Endothelial cell of umbilical vein (primary cell): ENCODE measurements around the gene MUC22. TPM values are rescaled to one million over a fixed set of nuclear protein-coding genes. Genes with fewer than 3 reads are reported as not detected.

Source experiments
- BruUV-seq: library from RNA; stranded (reverse); fragments of 400-500 nt; replicated peaks from 2 replicates; lab custom pipeline; 2021; lab: Mats Ljungman, UMichigan
- CTCF ChIA-PET: fragments of 300-600, 350-600 bp; sonication (Branson Sonifier 250); formaldehyde crosslinking; loops from one replicate; lab custom pipeline; 2021; ENCODE audit warnings: antibody characterized with exemption, inconsistent platforms; lab: Charles Lee
- POLR2A ChIA-PET: fragments of 300-600, 350-600 bp; sonication (Branson Sonifier 250); formaldehyde crosslinking; loops from one replicate; lab custom pipeline; 2021; ENCODE audit warnings: antibody characterized with exemption, inconsistent platforms; lab: Charles Lee
- DNase-seq: peaks from one replicate; pipeline ENCODE4 v3.0.0-alpha.2; 2011; ENCODE audit warnings: low read depth, low spot score
- FAIRE-seq: peaks from 2 replicates; lab custom pipeline; 2011; peaks lifted over from hg19 to GRCh38; lab: Jason Lieb, UNC
- H2AFZ ChIP-seq: 2 replicates; pipeline ENCODE4 v1.6.0; 2012; ENCODE audit warnings: low read depth, low read length, control low read depth, inconsistent platforms
- H3K27ac ChIP-seq: 2 replicates; pipeline ENCODE4 v1.5.1; 2011; ENCODE audit warnings: low read depth, mild to moderate bottlenecking, control low read depth, low read length, moderate library complexity; ENCODE audit not compliant: insufficient read depth
- H3K27me3 ChIP-seq, 2 experiments: 2 replicates each; pipeline versions ENCODE4 v1.6.0 to v1.6.1; 2011; ENCODE audit warnings: low read length in 2 of 2, mixed read lengths in 1 of 2; ENCODE audit not compliant: control insufficient read depth in 2 of 2, insufficient read depth in 2 of 2
- H3K36me3 ChIP-seq, 2 experiments: 2 replicates in 1 of 2; 3 replicates in 1 of 2; pipeline ENCODE4 v1.5.1; 2011; ENCODE audit warnings: low read length in 2 of 2, mild to moderate bottlenecking in 1 of 2, moderate library complexity in 1 of 2; ENCODE audit not compliant: control insufficient read depth in 2 of 2, insufficient read depth in 2 of 2; ENCODE audit errors: extremely low read depth in 1 of 2
- H3K4me1 ChIP-seq: 3 replicates; pipeline ENCODE4 v1.5.1; 2011; ENCODE audit warnings: mild to moderate bottlenecking, low read length; ENCODE audit not compliant: control insufficient read depth, insufficient read depth; ENCODE audit errors: extremely low read depth
- H3K4me2 ChIP-seq: 2 replicates; pipeline ENCODE4 v1.6.1; 2011; ENCODE audit warnings: low read length, control low read depth, mixed read lengths; ENCODE audit not compliant: insufficient read depth
- H3K4me3 ChIP-seq, 3 experiments: fragments of 200-600 bp in 1 of 3; sonication (generic), shearing (Covaris generic) in 1 of 3; replicated peaks in 1 of 3; 2 replicates each; pipeline ENCODE4 v1.5.1; 2011 to 2016; ENCODE audit warnings: control low read depth in 3 of 3, low read length in 3 of 3, mild to moderate bottlenecking in 2 of 3, inconsistent platforms in 1 of 3, low read depth in 1 of 3, moderate library complexity in 1 of 3; ENCODE audit not compliant: insufficient read depth in 1 of 3
- H3K79me2 ChIP-seq: 2 replicates; pipeline ENCODE4 v1.6.0; 2012; ENCODE audit warnings: low read length, inconsistent platforms; ENCODE audit not compliant: control insufficient read depth, insufficient read depth
- H3K9ac ChIP-seq: replicated peaks from 2 replicates; pipeline ENCODE3; 2011; ENCODE audit warnings: low read length, control low read depth; ENCODE audit not compliant: insufficient read depth; ENCODE audit errors: extremely low read depth
- H3K9me1 ChIP-seq: replicated peaks from 3 replicates; pipeline ENCODE4 v1.6.0; 2011; ENCODE audit warnings: mild to moderate bottlenecking, low read length; ENCODE audit not compliant: control insufficient read depth, insufficient read depth; ENCODE audit errors: extremely low read depth
- H3K9me3 ChIP-seq: replicated peaks from 2 replicates; pipeline ENCODE4 v1.5.1; 2012; ENCODE audit warnings: low read length, inconsistent platforms; ENCODE audit not compliant: control insufficient read depth, insufficient read depth
- H4K20me1 ChIP-seq: replicated peaks from 2 replicates; pipeline ENCODE3; 2011; ENCODE audit warnings: mild to moderate bottlenecking, low read length; ENCODE audit not compliant: control insufficient read depth, insufficient read depth; ENCODE audit errors: extremely low read depth
- EZH2 ChIP-seq: IDR thresholded peaks from 2 replicates; pipeline ENCODE4 v1.6.1; 2012; ENCODE audit warnings: borderline replicate concordance, low read depth, mild to moderate bottlenecking, moderate library complexity, low read length, inconsistent platforms; ENCODE audit not compliant: severe bottlenecking
- FOS ChIP-seq: IDR thresholded peaks from 2 replicates; pipeline ENCODE4 v1.6.1; 2011; ENCODE audit warnings: mild to moderate bottlenecking, low read length, moderate library complexity, borderline replicate concordance; ENCODE audit not compliant: insufficient read depth
- GATA2 ChIP-seq: IDR thresholded peaks from 2 replicates; pipeline ENCODE4 v1.7.0; 2011; ENCODE audit warnings: low read depth, mild to moderate bottlenecking, moderate library complexity, mixed read lengths, low read length; ENCODE audit not compliant: insufficient read length, insufficient read depth
- JUN ChIP-seq: IDR thresholded peaks from 2 replicates; pipeline ENCODE4 v1.6.1; 2011; ENCODE audit warnings: borderline replicate concordance, low read depth; ENCODE audit not compliant: insufficient read length, insufficient read depth
- MYC ChIP-seq: IDR thresholded peaks from one replicate; pipeline ENCODE4 v1.6.1; 2011; ENCODE audit warnings: mild to moderate bottlenecking, low read depth, low read length
- POLR2A ChIP-seq: IDR thresholded peaks from 2 replicates; pipeline ENCODE4 v1.6.1; 2012; ENCODE audit warnings: low read depth, mild to moderate bottlenecking, control low read depth, low read length
- POLR2AphosphoS5 ChIP-seq: IDR thresholded peaks from 2 replicates; pipeline ENCODE4 v1.6.1; 2012; ENCODE audit warnings: low read depth, mild to moderate bottlenecking, control low read depth, low read length, moderate library complexity; ENCODE audit not compliant: insufficient read depth
- dilution Hi-C: fragments of 300-500 bp; cut with MboI; formaldehyde crosslinking; loops from one replicate; pipeline ENCODE4 v1.15.0; 2019; ENCODE audit warnings: low sequenced_read_pairs; ENCODE audit not compliant: extremely low pct_ligation_motif_present
- intact Hi-C: fragments of 100-400 bp; cut with micrococcal nuclease; formaldehyde crosslinking; loops from one replicate; pipeline ENCODE4 v1.10.0; 2022
- polyA plus RNA-seq, 4 experiments: library from polyadenylated mRNA; depleted of rRNA in 3 of 4; stranded (reverse) in 3 of 4; unstranded in 1 of 4; fragments of >200 nt; gene quantifications; 2 replicates each; pipeline versions ENCODE4 v1.2.1 to v1.2.3, GENCODE V29; 2011 to 2012; ENCODE audit warnings: missing spikeins in 1 of 4
- total RNA-seq: library from RNA; stranded (reverse); gene quantifications from 2 replicates; pipeline ENCODE4 v1.2.3, GENCODE V29; 2021
- TF ChIP-seq, protein P1 (sequence below), 2 donors: IDR thresholded peaks; 1 replicate in 1 of 2; 2 replicates in 1 of 2; pipeline ENCODE4 v1.5.1; 2011; ENCODE audit warnings: low read length in 2 of 2, mild to moderate bottlenecking in 2 of 2, moderate library complexity in 2 of 2, control low read depth in 1 of 2, inconsistent platforms in 1 of 2, low read depth in 1 of 2; ENCODE audit not compliant: insufficient read depth in 1 of 2; ENCODE audit errors: extremely low read depth in 1 of 2
- TF ChIP-seq, protein P2 (sequence below): IDR thresholded peaks from 2 replicates; pipeline ENCODE4 v1.6.1; 2011; ENCODE audit not compliant: insufficient read depth, insufficient read length

Gene MUC22
- total and polyA plus RNA-seq, 2 donors (not counting 3 experiments of a cell fraction or from before 2014, with no cell fraction given) = not detected

DNA sequence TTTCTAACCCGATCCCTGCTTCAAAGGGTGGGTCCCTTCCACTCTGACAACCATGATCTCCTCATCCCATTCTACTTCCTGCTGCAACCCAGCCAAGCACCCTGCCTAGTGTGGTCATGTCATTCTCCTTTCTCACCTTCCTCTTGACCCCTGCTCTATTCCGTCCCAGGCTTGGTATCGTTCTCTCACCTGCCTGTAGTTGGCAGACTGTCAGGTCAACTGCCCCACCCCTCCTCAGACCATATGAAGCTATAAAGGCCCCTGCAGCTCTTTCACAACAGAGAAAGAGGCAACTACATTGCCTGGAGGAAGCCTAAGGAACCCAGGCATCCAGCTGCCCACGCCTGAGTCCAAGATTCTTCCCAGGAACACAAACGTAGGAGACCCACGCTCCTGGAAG is 26.8 kb upstream of the MUC22 start, which contains the start of gene MUC21:
Gene MUC21 (plus strand): TSS at position 280 of the 400 bp plus-strand sequence. CDS start 241 bp downstream, outside the sequence.
- dilution Hi-C loops = no loop called here
- no TSS peak for BruUV-seq
- TF ChIP-seq, protein P1, sequence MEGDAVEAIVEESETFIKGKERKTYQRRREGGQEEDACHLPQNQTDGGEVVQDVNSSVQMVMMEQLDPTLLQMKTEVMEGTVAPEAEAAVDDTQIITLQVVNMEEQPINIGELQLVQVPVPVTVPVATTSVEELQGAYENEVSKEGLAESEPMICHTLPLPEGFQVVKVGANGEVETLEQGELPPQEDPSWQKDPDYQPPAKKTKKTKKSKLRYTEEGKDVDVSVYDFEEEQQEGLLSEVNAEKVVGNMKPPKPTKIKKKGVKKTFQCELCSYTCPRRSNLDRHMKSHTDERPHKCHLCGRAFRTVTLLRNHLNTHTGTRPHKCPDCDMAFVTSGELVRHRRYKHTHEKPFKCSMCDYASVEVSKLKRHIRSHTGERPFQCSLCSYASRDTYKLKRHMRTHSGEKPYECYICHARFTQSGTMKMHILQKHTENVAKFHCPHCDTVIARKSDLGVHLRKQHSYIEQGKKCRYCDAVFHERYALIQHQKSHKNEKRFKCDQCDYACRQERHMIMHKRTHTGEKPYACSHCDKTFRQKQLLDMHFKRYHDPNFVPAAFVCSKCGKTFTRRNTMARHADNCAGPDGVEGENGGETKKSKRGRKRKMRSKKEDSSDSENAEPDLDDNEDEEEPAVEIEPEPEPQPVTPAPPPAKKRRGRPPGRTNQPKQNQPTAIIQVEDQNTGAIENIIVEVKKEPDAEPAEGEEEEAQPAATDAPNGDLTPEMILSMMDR (IDR thresholded peaks at IDR 0.05; ENCODE audit: extremely low read depth in 1 of 2, insufficient read depth in 1 of 2, low read depth in 1 of 2, low read length in 2 of 2) = no peak
- TF ChIP-seq JUN (no peak), EZH2 (no peak), GATA2 (no peak), MYC (no peak), FOS (no peak), POLR2AphosphoS5 (no peak), POLR2A (no peak)
- TF ChIP-seq, protein P2, sequence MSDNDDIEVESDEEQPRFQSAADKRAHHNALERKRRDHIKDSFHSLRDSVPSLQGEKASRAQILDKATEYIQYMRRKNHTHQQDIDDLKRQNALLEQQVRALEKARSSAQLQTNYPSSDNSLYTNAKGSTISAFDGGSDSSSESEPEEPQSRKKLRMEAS = no peak

More for the DNA sequence above, 26.8 kb upstream of the MUC22 start, which contains the start of gene MUC21:
- no peaks in the 10 kb centered on the region for H3K4me1 ChIP-seq
- ChIA-PET POLR2A (no interaction called here), CTCF (no interaction called here)
- no peak within 1 kb of the TSS for H3K27ac ChIP-seq
- H3K79me2 ChIP-seq = no peaks in the 10 kb centered on the region
- no peak within 1 kb of the TSS for H3K9ac ChIP-seq
- H3K4me3 ChIP-seq = no peak within 1 kb of the TSS
- no peak for DNase-seq
- peaks cover 11 to 16% of the 10 kb centered on the region in 2 experiments for H3K27me3 ChIP-seq
- H4K20me1 ChIP-seq = no peaks in the 10 kb centered on the region
- no peaks in the 10 kb centered on the region for H3K9me3 ChIP-seq
- no peaks in the 10 kb centered on the region for H3K36me3 ChIP-seq
- H2AFZ ChIP-seq = no peak within 1 kb of the TSS
- intact Hi-C loops = no loop called here
- FAIRE-seq = no peak
- H3K9me1 ChIP-seq = no peaks in the 10 kb centered on the region
- no peak within 1 kb of the TSS for H3K4me2 ChIP-seq
